IMR-90 (cell line): ENCODE data around the gene TEX2. TPM values are rescaled to one million over a fixed set of nuclear protein-coding genes. Genes with fewer than 3 reads are reported as not detected.

Experiments used
- ATAC-seq: fragments of 200-7000 bp; cut with Tn5 transposase; 2 replicates; pipeline ENCODE4 v1.9.1; 2020; ENCODE audit warnings: low read depth, mild to moderate bottlenecking, moderate library complexity
- BruUV-seq: library from RNA; stranded (reverse); fragments of 400-500 nt; replicated peaks from 2 replicates; lab custom pipeline; 2021; lab: Mats Ljungman, UMichigan
- CTCF ChIA-PET: fragments of 300-600 bp; formaldehyde crosslinking; extraction: SDS; loops from one replicate; lab custom pipeline; 2021; ENCODE audit warnings: antibody characterized with exemption; lab: Yijun Ruan, JAX
- POLR2A ChIA-PET: fragments of 300-600 bp; sonication (Branson Sonifier 250); formaldehyde crosslinking; loops from one replicate; lab custom pipeline; 2022; ENCODE audit warnings: antibody characterized with exemption; ENCODE audit not compliant: unreplicated experiment; lab: Charles Lee
- DNase-seq: peaks from one replicate; pipeline ENCODE4 v3.0.0; 2013
- H2AFZ ChIP-seq: replicated peaks from 2 replicates; pipeline ENCODE3; 2013; ENCODE audit warnings: low read length, mild to moderate bottlenecking; ENCODE audit not compliant: poor library complexity
- H2AK5ac ChIP-seq: 2 replicates; pipeline ENCODE4 v1.6.1; 2013; ENCODE audit warnings: low read depth, low read length, inconsistent platforms
- H2AK9ac ChIP-seq: replicated peaks from 2 replicates; pipeline ENCODE3; 2013; ENCODE audit warnings: mild to moderate bottlenecking, low read depth, low read length, moderate library complexity; ENCODE audit not compliant: poor library complexity
- H2BK120ac ChIP-seq: 2 replicates; pipeline ENCODE4 v1.6.1; 2013; ENCODE audit warnings: low read depth, low read length, inconsistent platforms
- H2BK15ac ChIP-seq: 3 replicates; pipeline ENCODE4 v1.6.1; 2013; ENCODE audit warnings: low read depth, low read length, inconsistent platforms
- H2BK20ac ChIP-seq: 2 replicates; pipeline ENCODE4 v1.6.1; 2013; ENCODE audit warnings: low read depth, mild to moderate bottlenecking, inconsistent platforms, low read length, moderate library complexity
- H2BK5ac ChIP-seq: 2 replicates; pipeline ENCODE4 v1.6.1; 2013; ENCODE audit warnings: mild to moderate bottlenecking, low read depth, low read length, inconsistent platforms; ENCODE audit not compliant: poor library complexity, severe bottlenecking
- H3K14ac ChIP-seq: replicated peaks from 2 replicates; pipeline ENCODE4 v1.6.1; 2013; ENCODE audit warnings: low read depth, low read length, inconsistent platforms
- H3K18ac ChIP-seq: 2 replicates; pipeline ENCODE4 v1.6.1; 2013; ENCODE audit warnings: low read depth, low read length, control low read depth
- H3K23ac ChIP-seq: 2 replicates; pipeline ENCODE4 v1.6.1; 2013; ENCODE audit warnings: low read depth, low read length, inconsistent platforms
- H3K27ac ChIP-seq: 2 replicates; pipeline ENCODE4 v1.5.1; 2013; ENCODE audit warnings: mild to moderate bottlenecking, control low read depth, low read length; ENCODE audit not compliant: insufficient read depth
- H3K27me3 ChIP-seq: 2 replicates; pipeline ENCODE4 v1.6.1; 2013; ENCODE audit warnings: low read length; ENCODE audit not compliant: control insufficient read depth, insufficient read depth
- H3K36me3 ChIP-seq: 2 replicates; pipeline ENCODE4 v1.6.1; 2013; ENCODE audit warnings: low read length, mixed read lengths; ENCODE audit not compliant: control insufficient read depth, insufficient read depth
- H3K4ac ChIP-seq: 2 replicates; pipeline ENCODE4 v1.6.1; 2013; ENCODE audit warnings: low read depth, low read length, inconsistent platforms
- H3K4me1 ChIP-seq: 2 replicates; pipeline ENCODE4 v1.6.1; 2013; ENCODE audit warnings: low read length, mixed read lengths; ENCODE audit not compliant: control insufficient read depth, insufficient read depth
- H3K4me2 ChIP-seq: 2 replicates; pipeline ENCODE4 v1.6.1; 2013; ENCODE audit warnings: low read depth, mild to moderate bottlenecking, control low read depth, low read length, moderate library complexity
- H3K4me3 ChIP-seq: 2 replicates; pipeline ENCODE4 v1.5.1; 2013; ENCODE audit warnings: low read depth, mild to moderate bottlenecking, control low read depth, low read length, moderate library complexity; ENCODE audit not compliant: insufficient read depth
- H3K56ac ChIP-seq: 2 replicates; pipeline ENCODE4 v1.6.1; 2013; ENCODE audit warnings: low read length, inconsistent platforms; ENCODE audit not compliant: insufficient read depth; ENCODE audit errors: extremely low read depth
- H3K79me1 ChIP-seq, 2 experiments: 2 replicates each; pipeline ENCODE4 v1.6.1; 2013; ENCODE audit warnings: low read length in 2 of 2, inconsistent platforms in 1 of 2, low read depth in 1 of 2
- H3K9ac ChIP-seq: 2 replicates; pipeline ENCODE4 v1.6.1; 2013; ENCODE audit warnings: low read depth, low read length, control low read depth
- H3K9me1 ChIP-seq: 2 replicates; pipeline ENCODE4 v1.6.1; 2013; ENCODE audit warnings: low read length, inconsistent platforms; ENCODE audit not compliant: insufficient read depth
- H3K9me3 ChIP-seq: 2 replicates; pipeline ENCODE4 v1.6.1; 2013; ENCODE audit warnings: low read length; ENCODE audit not compliant: control insufficient read depth, insufficient read depth
- H4K20me1 ChIP-seq: 2 replicates; pipeline ENCODE4 v1.6.1; 2013; ENCODE audit warnings: low read length, inconsistent platforms; ENCODE audit not compliant: insufficient read depth
- H4K5ac ChIP-seq: 2 replicates; pipeline ENCODE4 v1.6.1; 2013; ENCODE audit warnings: mild to moderate bottlenecking, low read depth, low read length, control low read depth
- H4K8ac ChIP-seq, 2 experiments: 2 replicates each; pipeline ENCODE4 v1.6.1; 2013; ENCODE audit warnings: low read depth in 2 of 2, low read length in 2 of 2, control low read depth in 1 of 2, inconsistent platforms in 1 of 2
- H4K91ac ChIP-seq: 2 replicates; pipeline ENCODE4 v1.6.1; 2013; ENCODE audit warnings: low read depth, low read length, inconsistent platforms; ENCODE audit not compliant: insufficient read depth
- MAFK ChIP-seq: IDR thresholded peaks from 2 replicates; pipeline ENCODE4 v1.6.1; 2012; ENCODE audit warnings: low read depth, low read length, improper control_type of control experiment
- POLR2A ChIP-seq: IDR thresholded peaks from 2 replicates; pipeline ENCODE4 v1.6.1; 2012; ENCODE audit warnings: mild to moderate bottlenecking, low read depth, low read length
- RAD21 ChIP-seq: IDR thresholded peaks from 2 replicates; pipeline ENCODE4 v1.6.1; 2012; ENCODE audit warnings: low read length, improper control_type of control experiment
- RFX5 ChIP-seq: IDR thresholded peaks from 2 replicates; pipeline ENCODE4 v1.8.0; 2012; ENCODE audit warnings: low read depth, mild to moderate bottlenecking, low read length, moderate library complexity
- WGBS, 2 experiments: methylation state at CpG; one replicate each; pipeline versions ENCODE4 v1.1.5 to v1.1.7; 2013; ENCODE audit warnings: missing lambda C conversion rate in 2 of 2; ENCODE audit not compliant: insufficient read length in 1 of 2; ENCODE audit errors: extremely low coverage in 2 of 2; 5-methylcytosine and 5-hydroxymethylcytosine counted together
- dilution Hi-C: fragments of 300-500 bp; cut with HindIII; formaldehyde crosslinking; loops from one replicate; pipeline ENCODE4 v1.14.3; 2018; ENCODE audit warnings: low sequenced_read_pairs; ENCODE audit not compliant: unreplicated experiment
- in situ Hi-C: fragments of 300-500 bp; cut with MboI; formaldehyde crosslinking; loops from 3 replicates; pipeline ENCODE4 v1.14.3; 2019; ENCODE audit warnings: low sequenced_read_pairs, inconsistent platforms, mixed read lengths
- intact Hi-C: fragments of 100-400 bp; cut with micrococcal nuclease; formaldehyde crosslinking; loops from 2 replicates; pipeline ENCODE4 v1.10.0; 2022
- polyA plus RNA-seq, 3 experiments: library from polyadenylated mRNA; depleted of rRNA; stranded (reverse); fragments of >200 nt; gene quantifications; 2 replicates each; pipeline ENCODE4 v1.2.3, GENCODE V29; 2012; ENCODE audit warnings: low replicate concordance in 1 of 3
- total RNA-seq: library from RNA; depleted of rRNA; stranded (reverse); fragments of >200 nt; gene quantifications from 2 replicates; pipeline ENCODE4 v1.2.3, GENCODE V29; 2012
- TF ChIP-seq, protein P1 (sequence below): fragments of 150-350 bp; IDR thresholded peaks from 2 replicates; pipeline ENCODE4 v1.6.1; 2016; ENCODE audit warnings: low read depth, mild to moderate bottlenecking, low read length, moderate library complexity, borderline replicate concordance
- TF ChIP-seq, protein P2 (sequence below): conservative IDR thresholded peaks from 2 replicates; pipeline ENCODE4 v1.5.1; 2012; ENCODE audit warnings: mild to moderate bottlenecking, low read depth, low read length, improper control_type of control experiment

TEX2 gene
- total and polyA plus RNA-seq, 2 of the 4 experiments (the other 2 are of a cell fraction) = 18.2 to 21.9 TPM

DNA sequence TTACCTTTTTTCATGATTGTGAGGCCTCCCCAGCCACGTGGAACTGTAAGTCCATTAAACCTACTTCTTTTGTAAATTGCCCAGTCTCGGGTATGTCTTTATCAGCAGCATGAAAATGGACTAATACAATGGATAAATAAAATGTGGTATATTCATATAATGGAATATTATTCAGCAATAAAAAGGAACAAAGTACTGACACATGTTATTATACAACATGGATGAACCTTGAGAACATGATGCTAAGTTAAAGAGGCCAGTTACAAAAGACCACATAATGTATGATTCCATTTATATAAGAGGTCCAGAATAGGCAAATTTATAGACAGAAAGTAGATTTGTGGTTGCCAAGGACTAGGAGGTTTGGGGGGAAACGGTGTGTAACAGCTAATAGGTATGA is 138.5 kb downstream of the TEX2 start:
- intact Hi-C loops = loop anchor here (5.0 kb wide), 1 partner anchor 42 kb away; no protein-coding TSS in a partner anchor
- no CpG with 5 or more reads among the region's 3 CpGs for WGBS, 2 experiments
- no peak overlapping the region for H3K4ac ChIP-seq
- H4K20me1 ChIP-seq = peaks cover 5% of the 10 kb centered on the region; the same call in 1 of the 2 replicates
- dilution Hi-C loops = no loop called here
- H3K9ac ChIP-seq = no peak overlapping the region
- no peak overlapping the region for H3K18ac ChIP-seq
- H3K4me3 ChIP-seq = no peak overlapping the region
- in situ Hi-C loops = loop anchor here (5.0 kb wide), 1 partner anchor 57 kb away; no protein-coding TSS in a partner anchor
- no peak overlapping the region for H3K14ac ChIP-seq
- DNase-seq = no peak
- H3K9me3 ChIP-seq = no peaks in the 10 kb centered on the region
- H2BK15ac ChIP-seq = no peak overlapping the region
- no peak overlapping the region for H2AK9ac ChIP-seq
- H2BK20ac ChIP-seq = no peak overlapping the region
- H2AFZ ChIP-seq = no peak overlapping the region
- no peak overlapping the region for H4K8ac ChIP-seq
- no peaks in the 10 kb centered on the region for H3K27me3 ChIP-seq
- ATAC-seq = no peak
- H3K23ac ChIP-seq = no peak overlapping the region
- ChIA-PET CTCF (no interaction called here), POLR2A (no interaction called here)
- H2BK5ac ChIP-seq = no peak overlapping the region
- no peak overlapping the region for H2AK5ac ChIP-seq
- no peak overlapping the region for H2BK120ac ChIP-seq
- 0 out of 2 replicates have a peak, but pooled peaks cover 3% of the 10 kb centered on the region for H3K9me1 ChIP-seq
- H3K36me3 ChIP-seq = no peaks in the 10 kb centered on the region
- no peak overlapping the region for H3K4me2 ChIP-seq
- H3K4me1 ChIP-seq = peaks cover 8% of the 10 kb centered on the region
- TF ChIP-seq, protein P1, sequence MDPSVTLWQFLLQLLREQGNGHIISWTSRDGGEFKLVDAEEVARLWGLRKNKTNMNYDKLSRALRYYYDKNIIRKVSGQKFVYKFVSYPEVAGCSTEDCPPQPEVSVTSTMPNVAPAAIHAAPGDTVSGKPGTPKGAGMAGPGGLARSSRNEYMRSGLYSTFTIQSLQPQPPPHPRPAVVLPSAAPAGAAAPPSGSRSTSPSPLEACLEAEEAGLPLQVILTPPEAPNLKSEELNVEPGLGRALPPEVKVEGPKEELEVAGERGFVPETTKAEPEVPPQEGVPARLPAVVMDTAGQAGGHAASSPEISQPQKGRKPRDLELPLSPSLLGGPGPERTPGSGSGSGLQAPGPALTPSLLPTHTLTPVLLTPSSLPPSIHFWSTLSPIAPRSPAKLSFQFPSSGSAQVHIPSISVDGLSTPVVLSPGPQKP = no peak
- TF ChIP-seq, protein P2, sequence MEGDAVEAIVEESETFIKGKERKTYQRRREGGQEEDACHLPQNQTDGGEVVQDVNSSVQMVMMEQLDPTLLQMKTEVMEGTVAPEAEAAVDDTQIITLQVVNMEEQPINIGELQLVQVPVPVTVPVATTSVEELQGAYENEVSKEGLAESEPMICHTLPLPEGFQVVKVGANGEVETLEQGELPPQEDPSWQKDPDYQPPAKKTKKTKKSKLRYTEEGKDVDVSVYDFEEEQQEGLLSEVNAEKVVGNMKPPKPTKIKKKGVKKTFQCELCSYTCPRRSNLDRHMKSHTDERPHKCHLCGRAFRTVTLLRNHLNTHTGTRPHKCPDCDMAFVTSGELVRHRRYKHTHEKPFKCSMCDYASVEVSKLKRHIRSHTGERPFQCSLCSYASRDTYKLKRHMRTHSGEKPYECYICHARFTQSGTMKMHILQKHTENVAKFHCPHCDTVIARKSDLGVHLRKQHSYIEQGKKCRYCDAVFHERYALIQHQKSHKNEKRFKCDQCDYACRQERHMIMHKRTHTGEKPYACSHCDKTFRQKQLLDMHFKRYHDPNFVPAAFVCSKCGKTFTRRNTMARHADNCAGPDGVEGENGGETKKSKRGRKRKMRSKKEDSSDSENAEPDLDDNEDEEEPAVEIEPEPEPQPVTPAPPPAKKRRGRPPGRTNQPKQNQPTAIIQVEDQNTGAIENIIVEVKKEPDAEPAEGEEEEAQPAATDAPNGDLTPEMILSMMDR = no peak
- TF ChIP-seq MAFK (no peak), RFX5 (no peak), POLR2A (no peak), RAD21 (no peak)
- H4K5ac ChIP-seq = no peak overlapping the region
- H3K27ac ChIP-seq = no peak overlapping the region
- H3K56ac ChIP-seq = no peak overlapping the region
- peaks cover 28 to 49% of the 10 kb centered on the region in 2 experiments for H3K79me1 ChIP-seq
- no TSS peak for BruUV-seq
- no peak overlapping the region for H4K91ac ChIP-seq
